Uterus (tissue), 4 donors: ENCODE data around the gene FEV. TPM values are rescaled to one million over a fixed set of nuclear protein-coding genes. Genes with fewer than 3 reads are reported as not detected.

ENCODE experiments used
- DNase-seq, 2 donors: peaks; one replicate each; pipeline ENCODE4 v3.0.0-alpha.2; 2019 to 2020
- H3K27ac ChIP-seq, 2 donors: fragments of 200-600 bp; sonication (generic); 1 replicate in 1 of 2; 2 replicates in 1 of 2; pipeline ENCODE4 v1.5.1; 2016 to 2018
- H3K27me3 ChIP-seq, 2 donors: fragments of 200-600 bp; sonication (generic); one replicate each; pipeline ENCODE4 v1.5.1; 2018 to 2019; ENCODE audit warnings: control low read depth in 1 of 2
- H3K36me3 ChIP-seq, 2 donors: fragments of 200-600 bp; sonication (generic); one replicate each; pipeline ENCODE4 v1.5.1; 2019; ENCODE audit warnings: control low read depth in 1 of 2
- H3K4me1 ChIP-seq, 2 donors: fragments of 200-600 bp; sonication (generic); one replicate each; pipeline ENCODE4 v1.5.1; 2018 to 2019; ENCODE audit warnings: control low read depth in 1 of 2
- H3K4me3 ChIP-seq, 2 donors: fragments of 200-600 bp; sonication (generic); 1 replicate in 1 of 2; 2 replicates in 1 of 2; pipeline ENCODE4 v1.5.1; 2018 to 2019; ENCODE audit warnings: mild to moderate bottlenecking in 1 of 2
- H3K9me3 ChIP-seq, 2 donors: fragments of 200-600 bp; sonication (generic); one replicate each; pipeline ENCODE4 v1.5.1; 2019; ENCODE audit warnings: control low read depth in 1 of 2
- CTCF ChIP-seq, 4 experiments: fragments of 200-600 bp in 2 of 4; fragments of 450-650 bp in 2 of 4; sonication (generic) in 2 of 4; IDR thresholded peaks; one replicate each; pipeline ENCODE4 v1.5.1; 2016 to 2019; ENCODE audit warnings: antibody characterized with exemption in 4 of 4, mild to moderate bottlenecking in 2 of 4, moderate library complexity in 1 of 4
- POLR2A ChIP-seq, 2 donors: fragments of 450-650 bp; IDR thresholded peaks; one replicate each; pipeline ENCODE4 v1.6.1; 2016; ENCODE audit warnings: antibody characterized with exemption in 2 of 2, mild to moderate bottlenecking in 1 of 2, moderate library complexity in 1 of 2
- intact Hi-C: fragments of 100-400 bp; cut with DNase I; formaldehyde crosslinking; loops from one replicate; pipeline ENCODE4 v1.15.1; 2023; ENCODE audit warnings: low total_unique reads
- total RNA-seq, 4 donors: library from RNA; depleted of rRNA in 3 of 4; stranded (reverse); fragments of >200 nt in 3 of 4; gene quantifications; one replicate each; pipeline versions ENCODE4 v1.1.0 to v1.2.4, GENCODE V29; 2014 to 2023
- donor health status: DM: yes; HTN: yes; CAD: no.

Gene FEV
- total RNA-seq, 4 donors from 2014 or later, result not detected

- no peaks in the 10 kb centered on the region for H3K9me3 ChIP-seq
- no peaks in the 10 kb centered on the region for H3K4me1 ChIP-seq
- TF ChIP-seq POLR2A (IDR thresholded peaks at IDR 0.05), result no peak
- TF ChIP-seq CTCF (IDR thresholded peaks at IDR 0.05), result no peak
- no peaks in the 10 kb centered on the region for H3K27me3 ChIP-seq
- H3K27ac ChIP-seq, result no peak overlapping the region
- no peak overlapping the region for H3K4me3 ChIP-seq
- no peak for DNase-seq
- intact Hi-C loops, result no loop called here
- no peaks in the 10 kb centered on the region for H3K36me3 ChIP-seq
Measured at GRCh38 chr2:219017201-219017931, 32.4 kb upstream of the FEV start.

GRCh38 chr2:219016721-219017120, 31.7 kb upstream of the FEV start:
- no peaks in the 10 kb centered on the region for H3K36me3 ChIP-seq
- no peak for TF ChIP-seq CTCF (IDR thresholded peaks at IDR 0.05)
- TF ChIP-seq POLR2A (IDR thresholded peaks at IDR 0.05), result no peak
- H3K4me3 ChIP-seq, result no peak overlapping the region
- no peaks in the 10 kb centered on the region for H3K27me3 ChIP-seq
- no peaks in the 10 kb centered on the region for H3K4me1 ChIP-seq
- H3K27ac ChIP-seq, result no peak overlapping the region
- no peaks in the 10 kb centered on the region for H3K9me3 ChIP-seq
- intact Hi-C loops, result no loop called here
- DNase-seq, result no peak

GRCh38 chr2:219010873-219011272, 25.9 kb upstream of the FEV start:
- TF ChIP-seq POLR2A (IDR thresholded peaks at IDR 0.05) (no peak), CTCF (IDR thresholded peaks at IDR 0.05) (no peak)
- H3K27me3 ChIP-seq, result no peaks in the 10 kb centered on the region
- no peak overlapping the region for H3K27ac ChIP-seq
- no peak for DNase-seq
- no peak overlapping the region for H3K4me3 ChIP-seq
- no peaks in the 10 kb centered on the region for H3K9me3 ChIP-seq
- no peaks in the 10 kb centered on the region for H3K4me1 ChIP-seq
- intact Hi-C loops, result no loop called here
- H3K36me3 ChIP-seq, result no peaks in the 10 kb centered on the region

- no peak overlapping the region for H3K27ac ChIP-seq
- no peaks in the 10 kb centered on the region for H3K36me3 ChIP-seq
- TF ChIP-seq POLR2A (IDR thresholded peaks at IDR 0.05), result no peak
- TF ChIP-seq CTCF (IDR thresholded peaks at IDR 0.05), result no peak
- H3K4me1 ChIP-seq, result no peaks in the 10 kb centered on the region
- no peaks in the 10 kb centered on the region for H3K9me3 ChIP-seq
- H3K4me3 ChIP-seq, result no peak overlapping the region
- H3K27me3 ChIP-seq, result no peaks in the 10 kb centered on the region
- intact Hi-C loops, result no loop called here
- no peak for DNase-seq
Measured at GRCh38 chr2:219010162-219010756, 25.3 kb upstream of the FEV start.

- no peaks in the 10 kb centered on the region for H3K27me3 ChIP-seq
- TF ChIP-seq CTCF (IDR thresholded peaks at IDR 0.05) (no peak), POLR2A (IDR thresholded peaks at IDR 0.05) (no peak)
- H3K27ac ChIP-seq, result no peak overlapping the region
- H3K36me3 ChIP-seq, result no peaks in the 10 kb centered on the region
- intact Hi-C loops, result no loop called here
- H3K9me3 ChIP-seq, result no peaks in the 10 kb centered on the region
- no peak overlapping the region for H3K4me3 ChIP-seq
- H3K4me1 ChIP-seq, result no peaks in the 10 kb centered on the region
- no peak for DNase-seq
Measured at GRCh38 chr2:219009294-219009693, 24.3 kb upstream of the FEV start.
